CD4-positive, alpha-beta memory T cell (primary cell): Measurements from ENCODE around the gene TAS1R3. TPM values are rescaled to one million over a fixed set of nuclear protein-coding genes. Genes with fewer than 3 reads are reported as not detected.

Experiments used
- microRNA-seq: library from miRNA; unstranded; fragments of <30 nt; microRNA quantifications from one replicate; pipeline ENCODE4 v1.2.0, GENCODE V29; 2021; ENCODE audit warnings: borderline replicate concordance, borderline number of aligned reads, borderline microRNAs expressed, mixed read lengths
- polyA plus RNA-seq, 2 donors: library from polyadenylated mRNA; unstranded; fragments of 300-500 nt; fragmentation: Illumina TruSeq; gene quantifications; one replicate each; pipeline ENCODE4 v1.2.3, GENCODE V29; 2021
- total RNA-seq, 2 experiments: library from RNA; stranded (reverse); gene quantifications; one replicate each; pipeline ENCODE4 v1.2.3, GENCODE V29; 2021

TAS1R3 gene
- total and polyA plus RNA-seq, 4 experiments from 2014 or later = 0.47 to 1.5 (median 1.5) TPM; not detected in 1

Small RNA genes lying within 50 kb of the gene (microRNA-seq; reads per million reads assigned to microRNA genes)
- 2.6 reads per million, percentile 7 among the genes with 10 or more reads in this experiment for gene MIR6726
- not detected for gene MIR6727
- not detected for gene MIR6808

Other genes with a start within 250 kb of the TAS1R3 start
- 10 to 100 TPM; 15.0 to 15.1 TPM for gene C1orf159, start 215.2 kb upstream of the TAS1R3 start, total RNA-seq
- gene C1orf159, start 215.2 kb upstream of the TAS1R3 start, polyA plus RNA-seq = 1 to 10 TPM; 3.8 to 7.9 TPM
- gene TTLL10, start 157.4 kb upstream of the TAS1R3 start, total RNA-seq = not detected
- under 1 TPM; 0.27 to 0.45 TPM for gene TTLL10, start 157.4 kb upstream of the TAS1R3 start, polyA plus RNA-seq
- gene TNFRSF18, start 124.7 kb upstream of the TAS1R3 start, total RNA-seq = 1 to 10 TPM; 8.0 to 8.6 TPM
- 10 to 100 TPM; 22.1 to 27.1 TPM for gene TNFRSF18, start 124.7 kb upstream of the TAS1R3 start, polyA plus RNA-seq
- gene TNFRSF4, start 117.1 kb upstream of the TAS1R3 start, total RNA-seq = 10 to 100 TPM; 13.5 to 15.5 TPM
- 10 to 100 TPM; 63.2 to 75.1 TPM for gene TNFRSF4, start 117.1 kb upstream of the TAS1R3 start, polyA plus RNA-seq
- 100 to 1,000 TPM; 125 to 138 TPM for gene SDF4, start 99.3 kb upstream of the TAS1R3 start, total RNA-seq
- gene SDF4, start 99.3 kb upstream of the TAS1R3 start, polyA plus RNA-seq = 100 to 1,000 TPM in 1 of 2 donors, 10 to 100 TPM in 1; 97.4 to 106 TPM
- gene B3GALT6, start 99.0 kb upstream of the TAS1R3 start, total RNA-seq = 10 to 100 TPM; 23.0 to 23.7 TPM
- gene B3GALT6, start 99.0 kb upstream of the TAS1R3 start, polyA plus RNA-seq = 10 to 100 TPM in 1 of 2 donors, 1 to 10 TPM in 1; 5.4 to 14.4 TPM
- gene C1QTNF12, start 84.6 kb upstream of the TAS1R3 start, total RNA-seq = 1 to 10 TPM; 2.4 to 3.3 TPM
- under 1 TPM in 1 of 2 donors, not detected in 1; 0.31 TPM for gene C1QTNF12, start 84.6 kb upstream of the TAS1R3 start, polyA plus RNA-seq
- 10 to 100 TPM; 82.8 to 92.9 TPM for gene UBE2J2, start 57.4 kb upstream of the TAS1R3 start, total RNA-seq
- 10 to 100 TPM; 79.4 to 96.7 TPM for gene UBE2J2, start 57.4 kb upstream of the TAS1R3 start, polyA plus RNA-seq
- 10 to 100 TPM in 1 of 2 experiments, 1 to 10 TPM in 1; 9.6 to 11.5 TPM for gene SCNN1D, start 50.8 kb upstream of the TAS1R3 start, total RNA-seq
- under 1 TPM in 1 of 2 donors, not detected in 1; 0.25 TPM for gene SCNN1D, start 50.8 kb upstream of the TAS1R3 start, polyA plus RNA-seq
- 10 to 100 TPM; 59.7 to 65.6 TPM for gene ACAP3, start 23.4 kb upstream of the TAS1R3 start, total RNA-seq
- gene ACAP3, start 23.4 kb upstream of the TAS1R3 start, polyA plus RNA-seq = 1 to 10 TPM; 5.4 to 6.9 TPM
- 10 to 100 TPM; 24.1 to 27.9 TPM for gene PUSL1, start 22.7 kb upstream of the TAS1R3 start, total RNA-seq
- 10 to 100 TPM; 15.4 to 16.7 TPM for gene PUSL1, start 22.7 kb upstream of the TAS1R3 start, polyA plus RNA-seq
- 100 to 1,000 TPM; 163 to 173 TPM for gene INTS11, start 6.6 kb upstream of the TAS1R3 start, total RNA-seq
- gene INTS11, start 6.6 kb upstream of the TAS1R3 start, polyA plus RNA-seq = 10 to 100 TPM; 68.3 to 71.3 TPM
- 10 to 100 TPM; 25.0 to 28.3 TPM for gene CPTP, start 6.5 kb upstream of the TAS1R3 start, total RNA-seq
- gene CPTP, start 6.5 kb upstream of the TAS1R3 start, polyA plus RNA-seq = 10 to 100 TPM; 15.4 to 26.8 TPM
- gene DVL1, start 18.1 kb downstream of the TAS1R3 start, total RNA-seq = 10 to 100 TPM; 43.7 to 44.6 TPM
- 1 to 10 TPM in 1 of 2 donors, under 1 TPM in 1; 0.19 to 1.9 TPM for gene DVL1, start 18.1 kb downstream of the TAS1R3 start, polyA plus RNA-seq
- under 1 TPM in 1 of 2 experiments, not detected in 1; 0.35 TPM for gene MXRA8, start 27.3 kb downstream of the TAS1R3 start, total RNA-seq
- under 1 TPM in 1 of 2 donors, not detected in 1; 0.57 TPM for gene MXRA8, start 27.3 kb downstream of the TAS1R3 start, polyA plus RNA-seq
- gene AURKAIP1, start 43.9 kb downstream of the TAS1R3 start, total RNA-seq = 10 to 100 TPM; 60.4 to 72.7 TPM
- gene AURKAIP1, start 43.9 kb downstream of the TAS1R3 start, polyA plus RNA-seq = 100 to 1,000 TPM; 159 to 179 TPM
- gene CCNL2, start 68.1 kb downstream of the TAS1R3 start, total RNA-seq = 100 to 1,000 TPM; 388 to 394 TPM
- 10 to 100 TPM; 18.3 to 36.6 TPM for gene CCNL2, start 68.1 kb downstream of the TAS1R3 start, polyA plus RNA-seq
- gene MRPL20, start 76.0 kb downstream of the TAS1R3 start, total RNA-seq = 100 to 1,000 TPM; 119 to 123 TPM
- gene MRPL20, start 76.0 kb downstream of the TAS1R3 start, polyA plus RNA-seq = 100 to 1,000 TPM; 171 to 202 TPM
- not detected for gene ANKRD65, start 90.0 kb downstream of the TAS1R3 start, total RNA-seq
- not detected for gene ANKRD65, start 90.0 kb downstream of the TAS1R3 start, polyA plus RNA-seq
- not detected for gene VWA1, start 104.4 kb downstream of the TAS1R3 start, total RNA-seq
- not detected for gene VWA1, start 104.4 kb downstream of the TAS1R3 start, polyA plus RNA-seq
- gene ATAD3C, start 118.4 kb downstream of the TAS1R3 start, total RNA-seq = 1 to 10 TPM; 1.5 to 1.6 TPM
- gene ATAD3C, start 118.4 kb downstream of the TAS1R3 start, polyA plus RNA-seq = 1 to 10 TPM; 1.8 to 2.1 TPM
- 10 to 100 TPM; 51.1 to 53.8 TPM for gene ATAD3B, start 140.5 kb downstream of the TAS1R3 start, total RNA-seq
- 1 to 10 TPM; 2.9 to 8.1 TPM for gene ATAD3B, start 140.5 kb downstream of the TAS1R3 start, polyA plus RNA-seq
- gene ATAD3A, start 180.9 kb downstream of the TAS1R3 start, total RNA-seq = 10 to 100 TPM; 23.0 to 24.7 TPM
- gene ATAD3A, start 180.9 kb downstream of the TAS1R3 start, polyA plus RNA-seq = 10 to 100 TPM in 1 of 2 donors, 1 to 10 TPM in 1; 9.5 to 12.2 TPM
- 1 to 10 TPM; 1.8 to 2.8 TPM for gene TMEM240, start 209.3 kb downstream of the TAS1R3 start, total RNA-seq
- gene TMEM240, start 209.3 kb downstream of the TAS1R3 start, polyA plus RNA-seq = not detected
- gene SSU72, start 243.6 kb downstream of the TAS1R3 start, total RNA-seq = 100 to 1,000 TPM; 128 to 132 TPM
- gene SSU72, start 243.6 kb downstream of the TAS1R3 start, polyA plus RNA-seq = 100 to 1,000 TPM; 202 to 209 TPM